HL-60/S4 treated with phorbol 12-myristate 13-acetate at 8.2 ng/mL for 4 days and 3 days (cell line): Measurements from ENCODE around the gene EVC2.

Experiments
- in situ Hi-C: fragments of 300-500 bp; cut with MboI; formaldehyde crosslinking; loops from 2 replicates; pipeline ENCODE4 v1.15.0; 2022; ENCODE audit warnings: low sequenced_read_pairs

Gene EVC2

DNA sequence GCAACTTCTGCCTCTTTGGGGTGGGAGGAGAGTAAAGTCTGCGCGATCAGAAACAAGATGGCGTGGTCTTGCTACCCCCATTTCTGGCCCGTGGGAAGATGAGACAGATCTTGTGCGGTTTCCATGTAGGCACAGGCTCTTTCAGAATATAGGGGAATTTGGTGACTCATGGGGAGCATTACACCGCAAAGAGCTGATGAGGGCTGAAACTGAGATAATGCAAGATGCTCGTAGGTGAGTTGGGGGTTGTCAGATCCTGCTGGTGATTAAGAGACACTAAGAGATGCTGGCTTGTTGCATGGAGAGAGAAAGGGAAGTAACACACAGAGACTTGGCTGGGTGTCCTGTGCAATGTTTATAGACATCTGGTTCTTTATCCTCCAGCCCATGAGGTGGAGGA, 4.2 kb upstream of the EVC2 start:
- in situ Hi-C loops: no loop called here

DNA sequence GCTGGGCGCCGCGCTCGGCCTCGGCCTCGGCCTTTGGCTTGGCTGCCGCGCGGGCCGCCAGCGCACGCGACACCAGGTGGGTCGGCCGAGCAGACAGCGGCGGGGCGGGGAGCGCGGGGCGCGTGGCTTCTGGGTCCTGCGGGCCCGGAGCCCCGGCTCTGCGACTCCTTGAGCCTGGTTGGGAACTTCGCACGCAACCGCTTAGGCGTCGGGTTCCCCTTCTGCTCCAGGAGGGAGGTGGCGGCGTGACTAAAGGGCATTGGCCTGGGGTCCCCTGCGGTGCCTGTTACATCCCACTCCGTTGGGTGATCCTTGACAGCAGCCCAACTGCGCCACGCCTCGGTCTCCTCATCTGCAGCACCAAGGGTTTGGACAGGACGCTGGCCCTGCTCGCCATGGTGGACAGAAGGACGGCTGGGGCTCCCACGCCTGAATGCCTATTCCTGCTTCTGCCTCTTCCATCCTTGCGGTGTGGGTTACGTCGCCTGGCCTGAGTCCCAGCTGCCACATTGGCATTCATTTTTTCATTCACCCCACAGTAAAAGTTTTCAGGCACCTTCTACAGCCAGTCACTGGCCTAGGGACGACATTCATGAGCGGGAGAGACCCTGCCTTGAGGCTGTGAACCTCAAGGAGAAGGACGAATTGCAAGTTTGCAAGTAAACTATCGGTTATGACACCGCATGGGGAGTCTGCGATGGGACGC, 3.3 kb upstream of the EVC2 start:
- in situ Hi-C loops: no loop called here

DNA sequence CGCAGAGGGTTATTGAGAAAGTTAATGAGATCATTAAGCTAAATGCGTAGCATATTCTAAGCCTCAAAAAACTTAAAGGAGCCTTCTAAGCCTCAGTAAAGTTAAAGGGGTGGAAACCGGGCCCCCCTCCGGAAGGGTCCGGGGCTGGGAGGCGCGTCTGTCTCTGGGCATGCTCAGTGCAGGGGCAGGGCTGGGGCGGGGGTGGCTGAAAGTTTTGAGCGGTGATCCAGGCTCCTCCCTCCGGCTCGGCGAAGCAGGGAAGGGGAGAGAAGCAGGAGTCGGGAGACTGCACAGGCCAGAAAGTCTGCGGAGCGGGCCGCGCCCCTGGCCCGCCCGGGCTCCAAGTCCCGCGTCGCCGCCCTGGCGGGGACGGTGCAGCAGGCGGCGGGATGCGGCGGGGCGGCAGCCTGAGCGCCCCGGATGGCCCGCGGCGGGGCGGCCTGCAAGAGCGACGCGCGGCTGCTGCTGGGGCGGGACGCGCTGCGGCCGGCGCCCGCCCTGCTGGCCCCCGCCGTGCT, 2.7 kb upstream of the EVC2 start, which contains the start of gene EVC:
TSS of gene EVC (plus strand) at position 241 of the 518 bp plus-strand sequence. CDS start at position 421, 180 bp downstream.
- in situ Hi-C loops: no loop called here

DNA sequence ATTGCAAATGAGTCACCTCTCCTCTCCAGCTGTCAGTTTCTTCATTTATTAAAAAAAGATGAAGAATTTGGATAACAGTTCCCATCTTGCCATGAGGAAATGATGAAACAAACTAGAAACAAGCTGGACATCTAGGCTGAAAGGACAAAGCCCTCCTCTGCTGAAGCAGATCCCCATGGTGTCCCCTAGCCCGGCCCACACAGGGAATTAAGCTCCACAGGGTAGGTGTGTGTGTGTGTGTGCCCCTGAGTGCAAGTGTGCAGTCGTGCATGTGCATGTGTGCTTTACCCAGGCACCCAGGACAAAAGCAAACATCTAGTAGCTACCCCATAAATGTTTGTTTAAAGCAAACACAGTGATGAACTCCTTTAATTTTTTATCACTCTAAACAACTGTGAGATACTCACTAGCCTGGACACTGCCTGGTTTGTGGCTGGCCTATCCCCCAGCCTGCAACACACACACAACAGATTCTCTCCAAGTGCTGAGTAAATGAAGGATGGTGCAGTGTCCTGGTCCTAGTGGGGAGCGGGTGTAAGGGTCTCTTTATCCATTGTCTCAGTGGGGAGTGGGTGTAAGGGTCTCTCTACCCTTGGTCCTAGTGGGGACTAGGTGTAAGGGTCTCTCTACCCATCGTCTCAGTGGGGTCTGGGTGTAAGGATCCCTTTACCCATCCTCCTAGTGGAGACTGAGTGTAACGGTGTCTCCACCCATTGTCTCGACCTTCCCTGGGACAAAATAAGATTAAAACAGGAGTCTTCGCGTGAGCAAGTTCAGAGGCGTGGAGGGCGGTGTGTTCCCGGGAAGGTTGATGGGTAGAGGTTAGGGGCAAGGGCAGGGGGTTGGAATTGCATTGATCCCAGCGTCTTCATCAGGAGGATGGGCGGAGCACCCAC, 2.0 kb upstream of the EVC2 start:
- in situ Hi-C loops: no loop called here

DNA sequence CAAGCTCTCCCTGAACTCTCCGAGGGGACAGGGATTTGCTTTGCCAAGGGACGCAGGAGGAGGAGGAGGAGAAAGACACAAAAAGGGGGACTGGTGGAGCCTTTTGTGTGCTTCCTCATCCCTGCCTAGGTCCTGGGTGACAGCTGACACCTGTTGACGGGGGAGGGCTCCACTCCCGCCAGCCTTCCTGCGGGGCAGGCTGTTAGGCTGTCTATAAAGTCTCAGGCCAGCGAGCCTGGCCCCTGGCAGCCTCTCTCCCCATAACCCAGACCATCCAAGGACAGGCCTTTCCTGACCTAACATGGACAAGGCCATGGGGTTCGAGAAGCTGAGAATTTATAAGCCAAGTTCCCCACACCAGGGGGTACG, 832 bp upstream of the EVC2 start:
- in situ Hi-C loops: no loop called here

DNA sequence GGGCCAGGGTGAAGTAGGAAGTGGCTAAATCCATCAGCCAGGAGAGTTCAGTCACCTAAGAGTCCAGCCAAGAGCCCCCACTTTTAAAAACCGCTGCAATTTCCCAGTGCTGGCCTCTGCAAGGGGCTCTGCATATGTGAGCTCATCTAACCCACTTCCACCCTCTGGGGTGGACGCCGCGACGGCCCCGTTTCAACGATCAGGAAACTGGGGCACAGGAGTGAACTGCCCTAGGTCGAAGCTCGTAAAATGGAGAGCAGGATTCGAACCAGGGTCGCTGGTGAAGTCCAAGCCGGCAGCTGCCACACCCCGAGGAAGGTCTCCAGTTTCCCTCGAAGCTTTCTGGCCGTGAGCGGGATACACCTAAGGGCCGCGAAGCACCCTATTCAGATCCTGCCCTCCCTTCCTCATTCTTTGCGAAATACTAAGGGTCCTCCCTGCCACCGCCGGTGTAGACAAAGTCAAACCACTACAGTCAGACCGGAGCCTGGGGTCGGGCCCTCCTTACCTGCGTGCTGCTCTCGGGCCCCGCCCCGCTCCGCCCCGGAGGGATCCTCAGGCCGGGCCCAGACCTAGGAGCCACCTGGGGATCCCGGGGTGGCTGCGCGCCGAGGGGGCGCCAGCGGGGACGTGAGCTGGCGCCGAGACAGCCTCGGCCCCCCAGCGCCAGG, 446 bp downstream of the EVC2 start:
- in situ Hi-C loops: no loop called here

DNA sequence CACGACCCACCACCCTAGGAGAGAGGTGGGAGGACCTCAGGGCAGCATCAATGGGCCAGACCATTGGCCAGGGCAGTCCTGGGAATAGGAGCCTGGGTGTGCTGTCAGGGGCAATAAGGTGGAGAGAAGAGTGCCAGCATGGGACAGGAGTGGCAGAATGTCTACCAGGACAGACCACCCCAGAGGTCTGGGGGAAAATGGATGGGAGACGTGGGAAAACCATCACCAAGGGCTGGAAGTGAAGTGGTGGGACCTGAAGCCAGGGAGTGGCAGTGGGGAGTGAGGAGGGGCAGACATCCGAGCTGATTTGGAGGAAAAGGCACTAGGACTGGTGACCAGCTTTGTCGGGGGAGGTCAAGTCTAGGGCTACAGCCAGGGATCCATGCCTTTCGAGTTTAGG, 993 bp downstream of the EVC2 start:
- in situ Hi-C loops: no loop called here

DNA sequence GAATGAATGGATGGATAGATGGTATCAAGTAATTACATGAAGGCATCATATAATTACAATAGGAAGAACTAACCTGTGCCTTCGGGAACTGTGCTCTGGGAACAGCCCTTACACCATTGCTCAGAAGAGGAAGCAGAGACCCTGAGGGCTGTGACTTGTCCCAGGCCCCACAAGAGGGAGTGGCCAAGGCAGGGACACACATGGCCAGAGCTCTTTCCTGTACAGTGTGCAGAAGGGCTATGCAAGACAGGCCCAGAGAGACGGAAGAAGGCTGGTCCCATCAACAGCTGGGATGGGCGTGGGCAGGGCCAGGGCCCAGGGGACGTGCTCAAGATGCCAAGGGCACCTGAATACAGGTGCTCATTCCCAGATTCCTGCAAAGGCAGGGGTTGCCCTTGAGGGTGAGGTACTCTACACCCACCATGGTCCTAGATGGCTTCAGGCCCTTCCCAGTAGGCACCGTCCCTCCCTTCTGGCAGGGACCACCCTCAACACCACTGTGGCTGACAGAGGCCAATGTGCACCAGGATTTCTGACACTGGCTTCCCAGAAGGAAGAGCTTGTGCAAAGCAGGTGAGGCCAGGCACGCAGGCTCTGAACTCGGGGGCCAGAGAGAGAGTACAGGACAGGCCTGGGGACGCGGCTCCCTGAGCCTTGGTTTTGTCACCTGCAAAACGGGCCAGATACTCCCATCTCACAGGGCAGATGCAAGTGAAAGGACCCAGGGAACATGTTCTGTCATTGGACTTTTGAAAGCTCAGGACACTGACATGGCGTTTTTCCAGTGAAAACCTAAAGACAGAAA, 1.7 kb downstream of the EVC2 start:
- in situ Hi-C loops: no loop called here

DNA sequence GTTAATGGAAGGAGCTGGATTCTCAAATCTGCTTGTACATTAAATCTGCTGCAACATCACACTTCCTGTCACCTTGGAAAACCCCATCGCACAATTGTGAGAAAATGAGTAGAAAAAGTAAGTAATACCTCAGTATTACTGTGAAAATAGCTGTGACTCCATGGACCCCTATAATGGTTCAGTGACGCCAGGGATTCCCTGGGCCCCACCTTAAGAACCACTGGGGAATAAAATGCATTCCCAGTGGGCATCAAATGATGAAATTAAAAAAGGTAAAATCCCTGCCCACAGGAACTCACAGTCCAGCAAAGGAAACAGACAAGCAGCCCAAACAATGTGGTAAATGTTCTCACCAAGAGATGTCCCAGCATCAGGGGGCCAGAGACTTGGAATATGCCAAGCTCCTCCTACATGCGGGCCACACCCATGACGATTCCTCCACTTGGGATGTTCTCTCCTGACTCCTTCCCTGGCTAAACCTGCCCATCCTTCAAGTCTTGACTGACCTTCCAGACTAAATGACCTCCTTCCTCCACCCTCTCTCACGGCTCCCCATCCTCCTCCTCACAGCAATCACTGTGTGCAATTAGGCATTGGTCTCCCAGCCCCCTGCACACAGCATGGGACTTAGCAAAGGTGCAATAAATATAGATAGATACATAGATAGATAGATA, 2.6 kb downstream of the EVC2 start:
- in situ Hi-C loops: no loop called here

DNA sequence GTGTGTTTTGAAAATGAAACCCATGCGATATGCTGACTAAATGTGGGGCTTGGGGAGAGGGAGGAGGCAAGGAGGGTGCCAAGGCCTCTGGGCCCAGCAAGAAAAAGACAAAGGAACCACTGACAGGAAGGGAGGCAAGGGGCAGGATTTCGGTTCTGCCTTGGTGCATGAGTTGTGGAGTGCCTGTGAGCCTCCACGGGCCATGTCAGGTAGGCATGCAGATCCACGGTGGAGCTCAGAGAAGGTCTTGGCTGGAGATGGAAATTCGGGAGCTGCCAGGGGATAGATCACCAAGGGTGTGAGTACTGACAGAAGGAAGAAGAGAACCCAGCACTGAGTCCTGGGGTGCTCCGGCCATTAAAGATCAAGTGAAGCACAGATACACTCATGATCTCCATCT, 4.1 kb downstream of the EVC2 start:
- in situ Hi-C loops: no loop called here

DNA sequence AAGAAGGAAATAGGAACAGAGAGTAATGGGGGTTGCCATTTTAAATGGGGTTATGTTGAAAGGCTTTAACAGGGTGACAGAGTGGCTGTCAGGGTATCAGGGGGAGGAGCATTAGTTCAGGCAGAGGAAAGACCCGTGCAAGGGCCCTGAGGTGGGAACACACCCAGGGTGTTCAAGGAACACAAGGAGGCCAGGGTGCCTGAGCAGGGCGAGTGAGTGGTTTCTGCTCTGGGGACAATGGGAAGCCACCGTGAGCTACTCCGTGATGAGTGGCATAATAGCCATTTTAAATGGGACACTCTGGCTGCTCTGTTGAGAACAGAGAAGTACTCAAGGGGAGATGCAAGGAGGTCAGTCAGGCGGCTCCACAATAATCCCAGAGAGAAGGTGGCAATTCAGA, 4.5 kb downstream of the EVC2 start:
- in situ Hi-C loops: no loop called here

DNA sequence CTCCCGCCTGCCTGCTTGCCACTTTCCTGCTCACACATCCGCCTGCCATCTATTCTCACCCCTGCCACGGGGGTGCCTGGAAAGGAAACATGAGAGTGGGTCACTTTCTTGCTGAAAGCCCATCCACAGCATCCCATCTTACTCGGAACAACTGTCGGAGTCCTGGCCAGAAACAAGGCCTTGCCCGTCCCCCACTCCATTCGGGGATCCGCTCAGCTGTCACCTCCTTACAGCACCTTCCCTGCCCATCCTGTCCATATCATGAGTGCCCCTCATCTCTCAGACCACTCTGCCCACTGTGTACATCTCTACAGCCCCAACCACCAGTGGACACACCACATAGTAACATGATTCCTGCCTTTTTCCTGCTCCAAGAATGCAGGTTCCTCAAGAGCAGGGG, 6.4 kb downstream of the EVC2 start:
- in situ Hi-C loops: no loop called here

DNA sequence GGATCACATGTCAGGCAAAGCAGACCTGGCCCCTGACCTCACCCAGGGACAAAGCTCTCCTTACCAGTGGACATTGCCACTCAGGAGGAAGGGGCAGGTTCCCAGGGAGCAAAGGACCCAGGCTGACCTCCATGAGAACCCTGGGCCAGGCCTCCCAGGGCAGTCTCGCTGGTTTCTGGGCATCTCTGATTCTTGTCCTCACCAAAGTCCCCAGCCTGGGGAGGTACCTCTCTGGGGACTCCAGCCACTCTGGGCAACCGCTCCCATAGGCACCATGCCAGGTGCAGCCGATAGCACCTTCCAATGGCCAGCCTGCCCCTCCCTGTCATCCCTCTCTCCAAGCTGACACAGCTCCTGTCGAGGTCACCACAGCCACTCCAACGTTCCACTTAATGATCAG, 7.9 kb downstream of the EVC2 start:
- in situ Hi-C loops: no loop called here

DNA sequence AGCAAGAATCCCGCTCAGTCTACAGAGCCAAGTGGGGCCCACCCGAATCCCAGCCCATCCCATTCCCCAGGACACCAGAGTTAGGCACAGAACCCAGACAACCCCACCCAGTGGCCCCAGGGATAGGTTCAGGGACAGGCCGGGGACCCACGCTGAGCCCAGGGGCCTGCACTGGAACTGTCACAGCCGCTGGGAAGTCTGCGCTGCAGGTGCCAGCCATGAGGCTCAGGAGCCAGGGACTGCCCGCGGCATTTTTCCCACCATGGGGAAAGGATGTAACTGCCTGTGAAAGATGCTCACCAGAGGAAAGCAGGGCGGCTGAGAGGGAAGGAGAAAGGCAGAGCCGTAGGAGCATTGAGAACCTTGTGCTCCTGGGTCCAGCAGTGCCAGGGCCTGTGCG, 12.0 kb downstream of the EVC2 start:
- in situ Hi-C loops: no loop called here

DNA sequence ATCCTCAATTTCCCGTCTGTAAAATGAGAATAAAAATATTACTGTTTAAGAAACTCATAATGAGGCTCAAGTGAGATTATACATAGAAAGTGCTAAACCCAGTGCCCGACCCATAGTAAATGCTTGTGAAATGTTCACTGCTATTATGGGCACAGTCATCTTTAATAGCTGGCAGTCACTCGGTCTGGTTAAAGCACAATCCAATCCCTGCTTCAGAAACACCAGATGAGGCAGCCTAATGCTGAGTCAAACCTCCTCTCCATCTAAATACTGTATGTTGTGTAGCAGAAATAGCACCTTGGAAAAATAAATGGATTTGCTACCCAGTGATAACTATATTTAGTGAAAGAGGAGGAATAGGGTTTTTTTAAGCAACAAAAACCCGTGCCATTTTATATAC, 14.5 kb downstream of the EVC2 start:
- in situ Hi-C loops: no loop called here

DNA sequence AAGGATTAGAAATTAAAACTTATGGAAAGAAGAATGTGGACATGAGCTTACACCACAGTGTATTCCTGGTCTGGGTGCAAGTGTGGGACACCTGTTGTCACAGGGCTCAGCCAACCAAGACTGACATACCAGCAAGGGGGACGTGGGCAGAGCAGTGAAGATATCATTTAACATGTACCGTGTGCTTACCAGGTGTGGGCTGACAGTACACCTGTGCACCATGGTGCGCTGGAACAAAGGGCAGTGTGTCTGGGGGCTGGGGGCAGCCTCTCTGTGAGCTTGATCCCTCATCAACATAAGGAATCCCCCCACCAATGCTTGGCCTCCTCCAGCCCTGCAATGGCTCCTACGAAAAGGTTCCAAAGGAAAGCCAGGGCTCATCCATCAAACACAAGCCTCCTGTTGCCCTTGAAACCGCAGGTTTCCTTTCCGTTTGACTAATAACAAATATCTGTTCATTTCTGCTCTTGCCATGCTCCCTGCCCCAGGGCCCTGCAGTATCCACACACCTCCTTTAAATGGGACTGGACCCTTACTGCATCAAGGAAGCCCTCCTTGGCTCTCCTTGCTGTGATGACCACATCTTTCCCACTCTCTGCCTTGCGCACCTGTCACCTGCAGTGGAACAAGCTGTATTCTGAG, 16.7 kb downstream of the EVC2 start:
- in situ Hi-C loops: no loop called here

DNA sequence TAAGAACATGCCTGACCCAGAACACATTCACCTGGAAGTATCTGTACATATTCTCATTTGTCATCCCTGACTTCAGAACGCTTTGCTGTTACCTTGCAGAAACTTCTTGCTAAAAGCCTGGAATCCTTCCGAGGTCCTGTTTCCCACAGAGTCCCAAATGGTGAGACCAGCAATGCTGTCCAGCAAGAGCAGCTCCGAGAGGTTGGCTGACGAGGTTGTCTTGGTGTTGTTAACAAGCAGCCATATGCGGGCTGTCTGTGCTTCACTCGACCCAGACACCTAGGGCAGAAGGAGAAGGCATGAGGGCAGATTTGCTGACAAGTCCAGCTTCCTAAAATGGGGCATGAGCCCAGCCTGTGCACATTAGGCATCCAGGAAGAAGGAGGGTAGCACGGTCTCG, 19.3 kb downstream of the EVC2 start:
- in situ Hi-C loops: no loop called here

DNA sequence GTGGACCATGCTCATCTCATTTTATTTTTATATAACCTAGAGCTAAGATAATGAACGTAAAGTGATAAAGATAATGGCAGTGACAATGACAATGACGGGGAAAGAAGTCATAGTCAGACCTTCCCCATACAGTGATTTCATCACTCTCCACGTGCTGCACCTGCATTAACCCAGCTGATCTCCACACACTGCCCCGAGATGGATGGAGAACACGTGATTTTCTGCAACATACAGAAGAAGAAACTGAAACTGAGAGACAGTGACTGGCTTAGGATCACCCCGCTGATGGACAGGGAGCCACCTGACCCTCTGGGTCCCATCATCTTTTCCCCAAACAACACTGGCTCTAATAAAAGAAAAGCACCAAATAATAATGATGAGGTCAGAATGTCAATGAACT, 22.0 kb downstream of the EVC2 start:
- in situ Hi-C loops: no loop called here

DNA sequence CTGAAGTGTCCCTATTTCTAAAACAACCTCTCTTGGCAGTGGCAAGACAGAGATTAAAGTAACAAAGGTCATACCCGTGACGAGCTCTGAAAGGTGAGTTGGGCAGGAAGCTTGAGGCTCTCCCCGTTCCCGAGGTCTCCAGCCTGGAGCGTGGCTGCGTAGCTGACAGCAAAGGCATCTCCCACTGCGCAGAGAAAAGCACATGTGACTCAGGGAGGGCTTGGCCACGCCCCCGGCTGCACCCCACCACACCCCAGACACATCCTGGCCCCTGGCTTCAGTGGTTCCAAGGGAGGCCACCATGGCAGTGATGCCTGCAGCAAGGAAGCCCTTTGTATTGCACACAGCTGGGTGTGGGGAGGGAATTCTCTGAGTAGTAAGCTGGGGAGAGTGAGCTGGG, 23.1 kb downstream of the EVC2 start:
- in situ Hi-C loops: no loop called here

DNA sequence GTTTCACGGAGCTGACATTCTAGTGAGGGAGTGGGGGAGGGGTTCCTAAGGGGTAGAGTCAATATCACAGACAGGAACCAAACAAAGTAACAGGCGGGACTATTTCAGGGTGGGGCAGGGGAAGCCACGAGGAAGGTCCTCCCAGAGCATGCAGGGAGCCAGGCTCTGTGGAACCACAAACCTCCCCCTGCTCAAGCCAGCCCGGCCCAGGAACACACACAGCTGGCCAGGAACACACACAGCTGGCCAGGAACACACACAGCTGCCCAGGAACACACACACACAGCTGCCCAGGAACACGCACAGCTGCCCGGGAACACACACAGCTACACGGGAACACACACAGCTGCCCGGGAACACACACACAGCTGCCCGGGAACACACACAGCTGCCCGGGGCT, 24.8 kb downstream of the EVC2 start:
- in situ Hi-C loops: no loop called here
